ENCODE data around the gene LATS1.
"Not testable (repeated sequence)": the region's sequence is repeated elsewhere in the genome, so short reads cannot be mapped to it uniquely, and the experiment has no call there.

Gene LATS1

GRCh38 chr6:149717588-149718458, at the start of gene LATS1:
TSS of gene LATS1 (minus strand) at chr6:149718101. CDS start at chr6:149702126, 15,975 bp downstream.
- DNase-seq: peak; percentile 71

GRCh38 chr6:149766156-149766769, 48.4 kb upstream of the LATS1 start:
- no peak for DNase-seq

- DNase-seq: no peak
Measured at GRCh38 chr6:149763866-149764265, 46.0 kb upstream of the LATS1 start.

GRCh38 chr6:149761438-149761837, 43.5 kb upstream of the LATS1 start:
- no peak for DNase-seq

GRCh38 chr6:149756261-149756636, 38.3 kb upstream of the LATS1 start:
- DNase-seq: no peak

- no peak for DNase-seq
Measured at GRCh38 chr6:149755300-149756260, 37.7 kb upstream of the LATS1 start.

GRCh38 chr6:149754548-149754947, 36.6 kb upstream of the LATS1 start:
- no peak for DNase-seq

- DNase-seq: not testable (repeated sequence)
Measured at GRCh38 chr6:149753374-149753637, 35.4 kb upstream of the LATS1 start.

GRCh38 chr6:149752600-149753373, 34.9 kb upstream of the LATS1 start:
- no peak for DNase-seq

- not testable (repeated sequence) for DNase-seq
Measured at GRCh38 chr6:149751920-149752319, 34.0 kb upstream of the LATS1 start.

GRCh38 chr6:149751239-149751638, 33.3 kb upstream of the LATS1 start:
- no peak for DNase-seq

- no peak for DNase-seq
Measured at GRCh38 chr6:149750136-149750609, 32.3 kb upstream of the LATS1 start.

GRCh38 chr6:149749594-149750135, 31.8 kb upstream of the LATS1 start, which contains the start of gene PCMT1:
TSS of gene PCMT1 (plus strand) at chr6:149749741. CDS start at chr6:149749902, 161 bp downstream.
- peak; percentile 74 for DNase-seq

- not testable (repeated sequence) for DNase-seq
Measured at GRCh38 chr6:149749082-149749593, 31.2 kb upstream of the LATS1 start.

GRCh38 chr6:149746147-149746946, 28.4 kb upstream of the LATS1 start, which contains the start of gene NUP43:
TSS of gene NUP43 (minus strand) at chr6:149746529. CDS start at chr6:149746495, 34 bp downstream.
- DNase-seq: peak; percentile 72

- DNase-seq: not testable (repeated sequence)
Measured at GRCh38 chr6:149745252-149745651, 27.4 kb upstream of the LATS1 start.

GRCh38 chr6:149734915-149735314, 17.0 kb upstream of the LATS1 start:
- DNase-seq: no peak

- DNase-seq: no peak
Measured at GRCh38 chr6:149733089-149733720, 15.3 kb upstream of the LATS1 start.

GRCh38 chr6:149729824-149730223, 11.9 kb upstream of the LATS1 start:
- DNase-seq: no peak
